GM12892 (cell line): ENCODE measurements around the gene CDH13.

ENCODE experiments used
- POLR2A ChIP-seq: IDR thresholded peaks from 2 replicates; pipeline ENCODE4 v1.6.1; 2011; ENCODE audit warnings: low read depth, low read length, control low read depth
- POLR2AphosphoS5 ChIP-seq: IDR thresholded peaks from 2 replicates; pipeline ENCODE4 v1.6.1; 2011; ENCODE audit warnings: low read depth, low read length, control low read depth

- no peak for TF ChIP-seq POLR2AphosphoS5
- no peak for TF ChIP-seq POLR2A
Observed at GRCh38 chr16:83809092-83809491, 1182.3 kb downstream of the CDH13 start.
